ENCODE results near the gene NOX4.

GRCh38 chr11:89484896-89485295 lies 6.3 kb downstream of the NOX4 start:
- TF ChIP-seq CTCF (IDR thresholded peaks at IDR 0.05; ENCODE audit: low read depth, low read length, poor library complexity, severe bottlenecking) (no peak), EZH2phosphoT487 (IDR thresholded peaks at IDR 0.05; ENCODE audit: borderline replicate concordance, low read length) (no peak)

Measured in DOHH2 (cell line).